ENCODE measurements around the gene PKD1L1. TPM values are rescaled to one million over a fixed set of nuclear protein-coding genes. Genes with fewer than 3 reads are reported as not detected.

The PKD1L1 gene
- total RNA-seq, 4 donors from 2014 or later, result 0.11 to 2.6 TPM; not detected in 2

DNA sequence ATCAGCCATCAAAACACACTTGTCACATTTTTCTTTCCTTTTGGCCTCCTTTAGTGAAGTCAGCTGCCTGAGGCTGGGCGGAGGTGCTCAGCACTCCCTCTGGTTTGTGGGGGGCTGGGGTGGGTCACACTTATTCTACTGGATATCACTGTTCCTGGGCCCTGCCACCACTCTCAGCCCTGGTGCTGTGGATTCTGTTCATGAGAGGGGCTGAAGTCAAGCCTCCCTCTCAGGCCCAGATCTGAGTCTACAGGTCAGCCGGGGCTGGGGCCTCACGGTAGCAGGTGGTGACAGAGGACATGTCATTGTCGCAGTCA is 185.6 kb downstream of the PKD1L1 start:
- no peaks in the 10 kb centered on the region for H3K36me3 ChIP-seq
- peaks cover 19% of the 10 kb centered on the region for H3K4me1 ChIP-seq
- H3K9me3 ChIP-seq, result no peaks in the 10 kb centered on the region
- H3K27ac ChIP-seq, result peak overlapping the region; percentile 85
- no peak for DNase-seq (ENCODE audit: low spot score in 2 of 2)
- H3K4me3 ChIP-seq, result no peak overlapping the region
- no peak for TF ChIP-seq EP300 (IDR thresholded peaks at IDR 0.05)
- no peak for TF ChIP-seq POLR2A (IDR thresholded peaks at IDR 0.05)
- TF ChIP-seq, protein P1, sequence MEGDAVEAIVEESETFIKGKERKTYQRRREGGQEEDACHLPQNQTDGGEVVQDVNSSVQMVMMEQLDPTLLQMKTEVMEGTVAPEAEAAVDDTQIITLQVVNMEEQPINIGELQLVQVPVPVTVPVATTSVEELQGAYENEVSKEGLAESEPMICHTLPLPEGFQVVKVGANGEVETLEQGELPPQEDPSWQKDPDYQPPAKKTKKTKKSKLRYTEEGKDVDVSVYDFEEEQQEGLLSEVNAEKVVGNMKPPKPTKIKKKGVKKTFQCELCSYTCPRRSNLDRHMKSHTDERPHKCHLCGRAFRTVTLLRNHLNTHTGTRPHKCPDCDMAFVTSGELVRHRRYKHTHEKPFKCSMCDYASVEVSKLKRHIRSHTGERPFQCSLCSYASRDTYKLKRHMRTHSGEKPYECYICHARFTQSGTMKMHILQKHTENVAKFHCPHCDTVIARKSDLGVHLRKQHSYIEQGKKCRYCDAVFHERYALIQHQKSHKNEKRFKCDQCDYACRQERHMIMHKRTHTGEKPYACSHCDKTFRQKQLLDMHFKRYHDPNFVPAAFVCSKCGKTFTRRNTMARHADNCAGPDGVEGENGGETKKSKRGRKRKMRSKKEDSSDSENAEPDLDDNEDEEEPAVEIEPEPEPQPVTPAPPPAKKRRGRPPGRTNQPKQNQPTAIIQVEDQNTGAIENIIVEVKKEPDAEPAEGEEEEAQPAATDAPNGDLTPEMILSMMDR (IDR thresholded peaks at IDR 0.05), result no peak
- no peak for TF ChIP-seq POLR2AphosphoS5 (IDR thresholded peaks at IDR 0.05)
- H3K27me3 ChIP-seq, result no peaks in the 10 kb centered on the region
- WGBS, result 93% methylated on average over 3 of the region's 4 CpGs

DNA sequence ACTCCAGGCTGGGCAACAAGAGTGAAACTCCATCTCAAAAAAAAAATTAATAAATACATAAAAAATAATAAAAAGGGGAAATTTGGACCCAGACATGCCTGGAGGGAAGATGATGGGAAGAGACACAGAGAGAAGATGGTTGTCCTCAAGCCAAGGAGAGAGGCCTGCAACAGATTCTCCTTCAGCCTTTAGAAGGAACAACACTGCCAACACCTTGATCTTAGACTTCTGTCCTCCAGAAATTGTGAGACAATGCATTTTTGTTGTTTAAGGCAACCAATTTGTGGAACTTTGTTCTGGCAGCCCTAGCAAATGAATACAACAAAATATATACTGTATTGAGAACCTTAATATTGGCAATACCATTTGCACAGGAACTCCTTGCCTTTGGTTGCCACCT is 186.1 kb downstream of the PKD1L1 start:
- TF ChIP-seq, protein P1 (IDR thresholded peaks at IDR 0.05), result no peak
- TF ChIP-seq EP300 (IDR thresholded peaks at IDR 0.05), result no peak
- TF ChIP-seq POLR2AphosphoS5 (IDR thresholded peaks at IDR 0.05), result no peak
- TF ChIP-seq POLR2A (IDR thresholded peaks at IDR 0.05), result no peak
- DNase-seq (ENCODE audit: low spot score in 2 of 2), result no peak
- Histone ChIP-seq H3K9me3 (no peaks in the 10 kb centered on the region), H3K27ac (peak overlapping the region; percentile 85), H3K36me3 (no peaks in the 10 kb centered on the region), H3K27me3 (no peaks in the 10 kb centered on the region), H3K4me3 (no peak overlapping the region), H3K4me1 (peaks cover 24% of the 10 kb centered on the region)

DNA sequence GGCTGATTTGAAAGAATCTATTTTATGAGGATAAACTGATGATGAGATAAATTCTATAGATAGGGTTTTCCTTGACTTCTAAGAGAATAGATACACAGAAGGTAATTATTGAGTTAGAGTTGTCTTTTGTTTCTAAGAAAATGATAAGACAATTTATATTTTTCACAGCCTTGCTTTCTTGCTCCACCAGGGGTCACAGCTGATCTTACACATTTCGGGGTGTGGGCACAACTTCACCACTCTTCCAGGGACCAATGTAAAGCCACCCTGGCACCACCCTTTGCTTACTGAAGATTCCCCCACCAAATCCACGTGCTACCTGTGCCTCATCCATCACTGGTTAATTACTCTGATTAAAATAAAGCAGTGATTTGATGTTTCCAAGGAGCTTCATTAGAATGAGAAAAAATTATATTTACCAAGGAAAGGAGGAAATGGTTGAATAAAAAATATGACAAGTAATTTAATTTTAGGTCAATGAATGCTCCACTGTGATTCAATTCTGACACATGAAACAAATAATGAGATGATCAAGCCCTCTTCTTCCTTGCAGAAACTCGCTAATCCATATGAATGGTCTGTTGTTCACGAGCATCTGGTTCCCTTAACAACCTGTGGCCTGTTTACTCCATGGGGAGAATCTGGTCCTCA is 189.1 kb downstream of the PKD1L1 start:
- Histone ChIP-seq H3K27ac (peak overlapping the region; percentile 81), H3K27me3 (no peaks in the 10 kb centered on the region), H3K36me3 (no peaks in the 10 kb centered on the region), H3K4me1 (peaks cover 25% of the 10 kb centered on the region), H3K4me3 (no peak overlapping the region), H3K9me3 (no peaks in the 10 kb centered on the region)
- TF ChIP-seq, protein P1 (IDR thresholded peaks at IDR 0.05), result no peak
- no peak for DNase-seq (ENCODE audit: low spot score in 2 of 2)
- WGBS, result 91% methylated on average over 4 of the region's 4 CpGs

DNA sequence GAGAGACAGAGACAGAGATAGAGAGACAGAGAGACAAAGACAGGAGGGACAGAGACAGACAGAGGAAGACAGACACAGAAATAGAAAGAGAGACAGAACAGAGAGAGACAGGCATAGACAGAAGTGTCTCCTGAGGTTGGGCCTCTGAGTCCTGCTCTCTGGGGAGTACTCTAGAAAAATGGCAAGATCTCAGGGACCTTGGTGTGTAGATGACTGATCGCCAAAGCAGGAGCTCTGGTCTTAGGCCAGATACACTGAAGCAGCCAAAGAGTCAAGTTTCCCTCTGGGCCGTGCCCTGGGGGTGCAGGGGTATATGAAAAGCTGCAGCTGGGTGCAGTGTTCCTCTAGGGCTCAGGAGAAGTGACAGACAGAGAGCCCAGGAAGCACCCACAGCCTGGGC is 189.7 kb downstream of the PKD1L1 start:
- DNase-seq (ENCODE audit: low spot score in 2 of 2), result no peak

DNA sequence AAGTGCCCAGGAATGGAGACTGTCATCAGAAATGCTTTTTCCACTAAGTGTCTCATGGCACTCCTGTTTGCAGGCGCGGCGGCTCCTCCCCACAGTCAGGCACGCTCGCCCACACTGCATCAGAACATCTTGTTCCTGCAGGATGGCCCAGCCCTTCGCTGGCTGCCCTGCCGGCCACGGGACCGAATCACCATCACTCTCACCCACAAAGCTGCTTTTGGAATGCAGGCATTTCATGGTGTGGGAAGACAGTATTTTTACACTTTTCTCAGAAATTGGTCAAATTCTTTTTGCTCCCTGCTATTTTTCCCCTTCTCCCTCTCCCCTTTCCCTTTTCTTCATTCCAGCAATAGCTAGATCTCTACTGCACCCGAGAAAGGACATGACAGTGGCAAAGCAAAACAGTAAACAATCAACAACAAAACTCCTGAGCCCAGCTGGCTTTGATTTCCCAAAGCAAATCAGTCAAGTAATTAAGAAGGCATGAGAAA is 190.3 kb downstream of the PKD1L1 start:
- Histone ChIP-seq H3K4me3 (no peak overlapping the region), H3K9me3 (no peaks in the 10 kb centered on the region), H3K27ac (peak overlapping the region; percentile 81), H3K4me1 (peaks cover 19% of the 10 kb centered on the region), H3K27me3 (no peaks in the 10 kb centered on the region), H3K36me3 (no peaks in the 10 kb centered on the region)
- peak; percentile 94 to 95 for DNase-seq (ENCODE audit: low spot score in 2 of 2)
- 36% methylated on average over 10 of the region's 10 CpGs for WGBS
- TF ChIP-seq POLR2AphosphoS5 (IDR thresholded peaks at IDR 0.05), result peak in 2 of 3 donors; percentile 74 to 97
- TF ChIP-seq POLR2A (IDR thresholded peaks at IDR 0.05), result no peak

More for the DNA sequence above, 189.7 kb downstream of the PKD1L1 start:
- Histone ChIP-seq H3K9me3 (no peaks in the 10 kb centered on the region), H3K27me3 (no peaks in the 10 kb centered on the region), H3K4me1 (peaks cover 25% of the 10 kb centered on the region), H3K4me3 (no peak overlapping the region), H3K27ac (peak overlapping the region; percentile 81), H3K36me3 (no peaks in the 10 kb centered on the region)
- WGBS, result 48% methylated on average over 2 of the region's 2 CpGs
- TF ChIP-seq POLR2AphosphoS5 (IDR thresholded peaks at IDR 0.05), result no peak
- TF ChIP-seq, protein P1 (IDR thresholded peaks at IDR 0.05), result no peak
- TF ChIP-seq EP300 (IDR thresholded peaks at IDR 0.05), result no peak
- TF ChIP-seq POLR2A (IDR thresholded peaks at IDR 0.05), result no peak

DNA sequence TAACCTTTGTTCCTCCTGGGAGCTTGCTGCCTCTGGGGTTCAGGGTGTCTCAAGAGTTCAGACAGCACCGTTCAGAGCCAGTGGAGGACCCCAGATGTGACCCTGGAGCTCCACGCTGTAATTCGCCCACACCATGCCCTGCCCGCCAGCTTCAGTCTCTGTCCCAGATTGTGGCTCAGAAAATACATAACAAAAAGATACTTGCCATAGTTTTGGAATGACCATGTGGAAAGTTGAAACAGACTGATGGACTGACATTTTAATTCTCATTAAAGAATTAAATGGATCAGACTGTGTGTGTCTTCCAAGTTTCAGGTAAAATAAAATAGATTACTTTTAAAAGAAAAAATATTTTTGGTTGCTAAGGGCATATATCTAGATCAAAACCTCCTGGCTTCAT is 191.6 kb downstream of the PKD1L1 start:
- TF ChIP-seq, protein P1 (IDR thresholded peaks at IDR 0.05), result no peak
- no peak for TF ChIP-seq POLR2AphosphoS5 (IDR thresholded peaks at IDR 0.05)
- TF ChIP-seq POLR2A (IDR thresholded peaks at IDR 0.05), result no peak
- no peak for TF ChIP-seq EP300 (IDR thresholded peaks at IDR 0.05)
- 88% methylated on average over 4 of the region's 4 CpGs for WGBS

More for the DNA sequence above, 191.6 kb downstream of the PKD1L1 start:
- no peak for DNase-seq (ENCODE audit: low spot score in 2 of 2)
- Histone ChIP-seq H3K4me1 (peaks cover 14% of the 10 kb centered on the region), H3K27me3 (no peaks in the 10 kb centered on the region), H3K36me3 (no peaks in the 10 kb centered on the region), H3K9me3 (no peaks in the 10 kb centered on the region), H3K4me3 (no peak overlapping the region), H3K27ac (no peak overlapping the region)

All from suprapubic skin (tissue), 4 donors.